DND-41 (cell line): Measurements from ENCODE around the gene PALMD.

Source experiments
- ATAC-seq: fragments of 200-7000 bp; cut with Tn5 transposase; 3 replicates; pipeline ENCODE4 v1.9.1; 2021; ENCODE audit warnings: low read depth; ENCODE audit not compliant: insufficient read depth
- DNase-seq: peaks from one replicate; pipeline ENCODE4 v3.0.0-alpha.2; 2020
- H2AFZ ChIP-seq: 2 replicates; pipeline ENCODE4 v1.6.0; 2012; ENCODE audit warnings: low read depth, low read length
- H3K27ac ChIP-seq: 2 replicates; pipeline ENCODE4 v1.5.1; 2012; ENCODE audit warnings: low read length, inconsistent platforms
- H3K27me3 ChIP-seq: fragments of 200-600 bp; sonication (generic); 2 replicates; pipeline ENCODE4 v1.6.0; 2012; ENCODE audit warnings: low read length, mild to moderate bottlenecking, inconsistent platforms; ENCODE audit not compliant: insufficient read depth, poor library complexity
- H3K36me3 ChIP-seq: 2 replicates; pipeline ENCODE4 v1.5.1; 2012; ENCODE audit warnings: low read length, inconsistent platforms; ENCODE audit not compliant: insufficient read depth
- H3K4me1 ChIP-seq: 2 replicates; pipeline ENCODE4 v1.5.1; 2012; ENCODE audit warnings: mild to moderate bottlenecking, low read length; ENCODE audit not compliant: insufficient read depth
- H3K4me2 ChIP-seq: 2 replicates; pipeline ENCODE4 v1.6.0; 2012; ENCODE audit warnings: mild to moderate bottlenecking, moderate library complexity, low read length, inconsistent platforms; ENCODE audit not compliant: insufficient read depth
- H3K4me3 ChIP-seq, 2 experiments: fragments of 200-600 bp in 1 of 2; shearing (Covaris generic) in 1 of 2; 2 replicates each; pipeline ENCODE4 v1.5.1; 2012 to 2016; ENCODE audit warnings: inconsistent platforms in 2 of 2, low read length in 2 of 2, mild to moderate bottlenecking in 2 of 2, low read depth in 1 of 2, moderate library complexity in 1 of 2
- H3K79me2 ChIP-seq: 2 replicates; pipeline ENCODE4 v1.6.0; 2012; ENCODE audit warnings: low read length, inconsistent platforms; ENCODE audit not compliant: insufficient read depth
- H3K9ac ChIP-seq: 2 replicates; pipeline ENCODE4 v1.6.0; 2012; ENCODE audit warnings: low read depth, mild to moderate bottlenecking, inconsistent platforms, low read length, moderate library complexity
- H3K9me3 ChIP-seq: 2 replicates; pipeline ENCODE4 v1.5.1; 2012; ENCODE audit warnings: low read length, moderate library complexity, mild to moderate bottlenecking, inconsistent platforms; ENCODE audit not compliant: insufficient read depth, severe bottlenecking
- H4K20me1 ChIP-seq: 2 replicates; pipeline ENCODE4 v1.6.0; 2012; ENCODE audit warnings: low read length; ENCODE audit not compliant: insufficient read depth
- EZH2 ChIP-seq: IDR thresholded peaks from 3 replicates; pipeline ENCODE4 v1.6.1; 2012; ENCODE audit warnings: borderline replicate concordance, low read depth, mild to moderate bottlenecking, moderate library complexity, low read length, inconsistent platforms; ENCODE audit not compliant: severe bottlenecking
- TF ChIP-seq, protein P1 (sequence below): IDR thresholded peaks from 2 replicates; pipeline ENCODE4 v1.5.1; 2012; ENCODE audit warnings: borderline replicate concordance, low read length, moderate library complexity, mild to moderate bottlenecking; ENCODE audit not compliant: poor library complexity, severe bottlenecking; ENCODE audit errors: extremely low read depth

PALMD gene

DNA sequence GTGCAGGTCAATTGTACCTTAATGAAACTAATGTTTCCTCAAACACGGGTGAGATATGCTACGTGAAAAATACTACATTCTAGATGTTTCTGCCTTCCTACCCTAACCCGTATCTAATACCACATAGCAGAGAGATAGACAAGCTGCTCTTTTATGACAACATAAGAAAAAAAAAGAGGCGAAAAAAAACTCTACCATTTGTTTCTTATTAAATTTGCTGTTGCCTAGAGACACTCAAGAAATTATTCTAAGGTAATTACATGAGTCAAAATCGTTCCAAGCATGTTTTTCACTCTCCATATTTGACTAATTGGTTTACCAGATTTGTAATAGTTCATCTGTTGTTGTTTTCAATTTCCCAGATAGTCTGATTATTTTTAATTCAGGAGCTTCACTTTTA is 27.4 kb downstream of the PALMD start:
- ATAC-seq (no peak), DNase-seq (no peak)
- Histone ChIP-seq H3K79me2 (no peaks in the 10 kb centered on the region), H3K27me3 (no peaks in the 10 kb centered on the region), H3K27ac (no peak overlapping the region), H3K9me3 (no peaks in the 10 kb centered on the region), H3K4me1 (no peaks in the 10 kb centered on the region), H3K36me3 (no peaks in the 10 kb centered on the region), H4K20me1 (no peaks in the 10 kb centered on the region), H3K4me2 (no peak overlapping the region), H2AFZ (no peak overlapping the region), H3K9ac (no peak overlapping the region), H3K4me3 (no peak overlapping the region)
- TF ChIP-seq, protein P1, sequence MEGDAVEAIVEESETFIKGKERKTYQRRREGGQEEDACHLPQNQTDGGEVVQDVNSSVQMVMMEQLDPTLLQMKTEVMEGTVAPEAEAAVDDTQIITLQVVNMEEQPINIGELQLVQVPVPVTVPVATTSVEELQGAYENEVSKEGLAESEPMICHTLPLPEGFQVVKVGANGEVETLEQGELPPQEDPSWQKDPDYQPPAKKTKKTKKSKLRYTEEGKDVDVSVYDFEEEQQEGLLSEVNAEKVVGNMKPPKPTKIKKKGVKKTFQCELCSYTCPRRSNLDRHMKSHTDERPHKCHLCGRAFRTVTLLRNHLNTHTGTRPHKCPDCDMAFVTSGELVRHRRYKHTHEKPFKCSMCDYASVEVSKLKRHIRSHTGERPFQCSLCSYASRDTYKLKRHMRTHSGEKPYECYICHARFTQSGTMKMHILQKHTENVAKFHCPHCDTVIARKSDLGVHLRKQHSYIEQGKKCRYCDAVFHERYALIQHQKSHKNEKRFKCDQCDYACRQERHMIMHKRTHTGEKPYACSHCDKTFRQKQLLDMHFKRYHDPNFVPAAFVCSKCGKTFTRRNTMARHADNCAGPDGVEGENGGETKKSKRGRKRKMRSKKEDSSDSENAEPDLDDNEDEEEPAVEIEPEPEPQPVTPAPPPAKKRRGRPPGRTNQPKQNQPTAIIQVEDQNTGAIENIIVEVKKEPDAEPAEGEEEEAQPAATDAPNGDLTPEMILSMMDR = no peak
- TF ChIP-seq EZH2 = no peak

DNA sequence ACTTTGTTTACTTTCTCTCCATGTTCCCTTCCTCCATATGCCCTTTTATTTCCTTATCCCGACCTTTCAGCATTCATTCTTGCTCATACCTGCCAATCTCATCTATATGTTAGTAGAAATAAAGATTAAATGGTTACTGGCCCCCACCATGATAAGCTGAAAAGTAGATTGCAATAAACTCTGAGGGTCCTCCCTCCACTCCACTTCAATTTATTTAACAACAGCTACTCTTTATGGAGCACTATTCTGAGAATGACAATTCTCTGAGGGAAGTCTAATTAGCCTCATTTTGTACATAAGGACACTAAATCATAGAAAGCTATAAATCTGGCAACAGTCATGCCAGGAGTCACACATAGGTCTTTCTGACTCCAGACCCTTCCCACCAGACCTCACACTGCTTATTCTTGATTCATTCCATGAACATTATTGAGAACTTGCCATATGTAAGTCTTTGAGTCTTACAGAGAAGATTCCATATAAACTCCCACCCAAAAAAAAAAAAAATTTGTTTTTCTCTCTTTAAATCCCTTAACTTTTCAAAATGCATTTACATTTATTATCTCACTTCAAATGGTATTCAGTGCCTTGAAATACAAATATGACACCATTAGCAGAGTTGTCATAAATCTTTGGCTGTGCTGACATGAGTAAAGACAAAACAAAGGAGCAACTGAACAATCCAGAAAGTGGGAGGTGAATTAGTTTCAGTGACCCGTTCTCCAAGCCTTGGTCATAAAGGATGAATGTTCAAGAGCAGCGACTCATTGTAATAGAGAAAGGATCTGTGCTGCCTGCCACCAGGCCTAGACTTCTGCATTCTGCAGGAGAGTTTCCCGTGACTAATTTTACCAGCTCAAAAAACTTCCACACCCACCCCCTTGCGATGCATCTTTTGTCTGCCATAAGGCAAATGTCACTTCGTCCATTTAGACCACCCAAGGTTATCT is 28.5 kb downstream of the PALMD start:
- H4K20me1 ChIP-seq = no peaks in the 10 kb centered on the region
- no peak overlapping the region for H2AFZ ChIP-seq
- H3K9ac ChIP-seq = no peak overlapping the region
- H3K36me3 ChIP-seq = no peaks in the 10 kb centered on the region
- DNase-seq (no peak), ATAC-seq (no peak)
- no peaks in the 10 kb centered on the region for H3K9me3 ChIP-seq
- TF ChIP-seq EZH2 = no peak
- TF ChIP-seq, protein P1 = no peak
- no peak overlapping the region for H3K4me3 ChIP-seq
- H3K4me1 ChIP-seq = no peaks in the 10 kb centered on the region
- no peak overlapping the region for H3K4me2 ChIP-seq
- no peaks in the 10 kb centered on the region for H3K27me3 ChIP-seq
- H3K79me2 ChIP-seq = no peaks in the 10 kb centered on the region
- H3K27ac ChIP-seq = no peak overlapping the region

GRCh38 chr1:99675292-99675691 is 29.4 kb downstream of the PALMD start:
- no peak for DNase-seq
- H3K4me3 ChIP-seq = no peak overlapping the region
- H3K4me1 ChIP-seq = no peaks in the 10 kb centered on the region
- H4K20me1 ChIP-seq = no peaks in the 10 kb centered on the region
- H2AFZ ChIP-seq = no peak overlapping the region
- no peak overlapping the region for H3K27ac ChIP-seq
- no peaks in the 10 kb centered on the region for H3K36me3 ChIP-seq
- H3K79me2 ChIP-seq = no peaks in the 10 kb centered on the region
- no peaks in the 10 kb centered on the region for H3K27me3 ChIP-seq
- no peak for ATAC-seq
- TF ChIP-seq, protein P1 = no peak
- TF ChIP-seq EZH2 = no peak
- H3K9me3 ChIP-seq = no peaks in the 10 kb centered on the region
- H3K9ac ChIP-seq = no peak overlapping the region
- H3K4me2 ChIP-seq = no peak overlapping the region
